GM21576 (cell line): ENCODE measurements around the gene ZCCHC24.

Experiments
- ATAC-seq: cut with Tn5 transposase; IDR thresholded peaks from one replicate; pipeline ENCODE4 v1.9.1; 2021; ENCODE audit warnings: mild to moderate bottlenecking, moderate library complexity; ENCODE audit not compliant: unreplicated experiment

The ZCCHC24 gene

DNA sequence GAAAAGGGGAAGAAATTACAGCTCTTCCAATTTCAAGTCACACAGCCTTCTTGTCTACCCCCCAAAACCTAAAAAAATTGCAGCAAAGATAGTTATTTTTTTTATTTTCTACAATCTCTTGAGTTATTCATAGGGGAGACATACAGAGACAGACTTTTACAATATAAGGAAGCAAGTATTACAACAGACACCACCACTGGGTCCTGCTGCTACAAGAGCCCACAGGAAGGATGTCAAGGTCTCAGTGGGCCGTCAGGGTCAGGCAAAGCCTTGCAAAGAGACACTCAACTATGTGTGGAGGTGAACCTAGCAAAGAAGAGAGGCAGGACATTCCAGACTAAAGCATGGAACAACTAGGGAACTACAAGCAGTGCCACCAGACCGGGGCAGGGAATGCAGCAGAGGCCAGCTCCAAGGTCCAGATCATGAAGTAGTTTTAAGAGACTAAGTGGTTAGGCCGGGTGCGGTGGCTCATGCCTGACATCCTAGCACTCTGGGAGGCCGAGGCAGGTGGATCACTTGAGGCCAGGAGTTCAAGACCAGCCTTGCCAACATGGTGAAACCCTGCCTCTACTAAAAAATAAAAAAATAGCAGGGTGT lies 28.2 kb upstream of the ZCCHC24 start:
- no peak for ATAC-seq

DNA sequence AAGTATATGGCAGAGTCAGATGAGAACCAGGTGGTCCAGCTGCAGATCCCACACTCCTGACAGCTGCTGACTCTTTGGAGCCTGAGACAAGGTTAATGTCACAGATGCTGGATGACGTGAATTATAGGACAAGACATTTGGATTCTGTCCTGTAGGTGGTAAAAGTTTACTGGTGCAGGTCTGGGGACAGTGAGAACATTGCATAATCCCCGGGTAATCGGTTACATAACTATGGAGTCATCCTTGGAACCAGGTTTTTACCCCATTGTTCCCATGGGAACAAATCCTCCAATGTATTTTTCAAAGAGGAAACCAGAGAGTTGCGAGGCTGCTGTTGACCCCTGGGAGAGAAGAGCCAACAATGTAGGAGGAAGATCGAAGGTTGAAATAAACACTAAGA lies 27.5 kb upstream of the ZCCHC24 start:
- no peak for ATAC-seq

DNA sequence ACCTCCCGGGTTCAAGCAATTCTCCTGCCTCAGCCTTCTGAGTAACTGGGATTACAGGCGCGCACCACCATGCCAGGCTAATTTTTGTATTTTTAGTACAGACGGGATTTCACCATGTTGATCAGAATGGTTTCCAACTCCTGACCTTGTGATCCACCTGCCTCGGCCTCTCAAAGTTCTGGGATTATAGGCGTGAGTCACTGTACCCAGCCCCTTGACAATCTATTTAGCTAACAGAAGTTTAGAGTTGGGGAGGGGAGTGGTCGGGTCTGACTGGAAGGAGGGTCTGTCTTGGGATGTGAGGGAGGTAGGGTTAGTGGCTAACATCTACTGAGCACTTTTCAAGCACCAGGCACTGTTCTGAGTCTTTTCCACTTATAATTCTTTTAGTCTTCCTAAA lies 27.0 kb upstream of the ZCCHC24 start:
- no peak for ATAC-seq

DNA sequence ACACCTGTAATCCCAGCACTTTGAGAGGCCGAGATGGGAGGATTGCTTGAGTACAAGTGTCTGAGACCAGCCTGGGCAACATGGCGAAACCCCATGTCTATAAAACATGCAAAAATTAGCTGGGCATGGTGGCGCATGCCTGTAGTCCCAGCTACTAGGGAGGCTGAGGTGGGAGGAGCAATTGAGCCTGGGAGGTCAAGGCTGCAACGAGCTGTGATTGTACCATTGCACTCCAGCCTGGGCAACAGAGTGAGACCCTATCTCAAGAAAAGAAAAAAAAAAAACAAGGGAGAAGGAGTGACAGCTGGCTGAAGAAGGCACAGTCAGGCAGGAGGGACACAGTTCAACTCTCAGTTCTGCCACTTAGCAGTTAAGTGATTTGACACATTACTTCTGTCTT lies 26.4 kb upstream of the ZCCHC24 start:
- ATAC-seq, result no peak

DNA sequence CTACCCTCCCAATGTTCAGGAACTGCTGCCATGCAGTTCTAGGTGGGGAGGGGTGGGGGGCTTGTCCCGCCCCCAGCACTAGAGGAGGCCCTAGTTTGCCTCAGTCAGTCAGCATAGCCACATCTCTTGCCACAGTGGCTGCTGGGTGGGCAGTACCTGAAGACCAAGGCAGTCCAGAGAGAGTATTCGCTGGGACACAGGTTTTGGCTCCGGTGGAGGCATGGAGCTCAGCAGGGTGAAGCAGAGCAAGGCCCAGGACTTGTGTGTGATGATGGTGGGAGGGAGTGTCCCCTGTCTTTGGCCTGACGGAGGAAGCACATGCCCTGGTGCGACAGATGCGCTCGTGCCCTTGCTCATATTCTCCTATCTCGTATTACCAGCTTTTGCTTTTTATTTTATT lies 24.7 kb upstream of the ZCCHC24 start:
- ATAC-seq, result no peak

DNA sequence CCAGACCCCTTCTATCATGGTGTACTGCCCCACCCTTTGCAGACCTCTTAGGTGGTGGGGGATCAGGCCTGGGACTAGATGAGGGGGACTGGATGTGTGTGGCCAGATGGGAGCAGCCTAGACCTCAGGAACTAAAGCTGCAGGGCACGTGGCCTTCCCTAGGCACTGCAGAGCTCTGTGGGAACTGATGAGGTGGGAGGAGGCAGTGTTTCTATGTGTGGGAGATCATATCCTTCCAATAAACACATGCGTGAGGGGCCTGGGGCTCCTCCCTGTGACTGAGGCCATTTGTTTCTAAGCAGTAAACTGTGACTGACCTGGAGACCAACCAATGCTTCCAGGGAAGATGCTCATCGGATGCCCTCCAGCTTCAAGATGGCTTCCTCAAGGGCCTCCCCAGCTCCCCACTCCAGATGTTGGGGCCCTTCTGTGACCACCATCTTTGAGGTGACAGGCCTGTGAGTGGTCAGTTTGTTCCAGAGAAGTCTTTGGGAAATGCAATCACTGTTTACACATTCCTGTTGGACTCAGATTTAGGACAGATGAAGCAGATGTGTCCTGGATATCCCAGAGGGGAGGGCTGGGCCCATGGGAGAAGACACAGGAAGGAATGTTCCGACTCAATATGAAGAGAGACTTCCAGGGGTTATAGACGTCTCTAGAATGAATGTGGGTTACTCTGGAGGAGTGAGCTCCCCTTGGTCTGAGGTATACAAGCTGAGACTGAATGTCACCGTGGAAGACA lies 23.6 kb upstream of the ZCCHC24 start:
- ATAC-seq, result no peak

DNA sequence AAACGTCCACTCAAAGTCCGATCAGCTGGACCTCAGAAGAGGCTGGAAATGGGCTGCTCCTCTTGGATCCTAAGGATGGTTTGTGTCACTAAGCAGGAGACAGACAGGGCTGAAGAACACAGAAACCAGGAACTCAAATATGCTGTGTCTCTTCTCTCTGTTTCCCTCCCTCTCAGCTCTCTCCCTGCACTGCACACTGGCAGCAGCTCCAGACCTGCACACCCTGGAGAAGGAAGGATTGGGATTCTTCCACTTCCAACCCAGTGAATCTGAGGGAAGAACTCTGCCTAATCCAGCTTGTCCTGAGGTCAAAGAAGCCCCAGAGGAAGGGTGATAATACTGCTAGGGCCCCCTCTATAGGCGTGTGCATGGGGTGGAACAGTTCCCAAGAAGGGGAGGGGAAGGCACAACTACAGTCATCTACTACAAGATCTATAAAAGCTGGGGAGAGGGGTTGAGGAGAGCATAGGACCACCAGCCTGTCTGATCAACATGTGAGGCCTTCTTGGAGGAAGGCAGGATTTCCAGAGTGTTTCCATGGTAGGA lies 22.7 kb upstream of the ZCCHC24 start:
- no peak for ATAC-seq

DNA sequence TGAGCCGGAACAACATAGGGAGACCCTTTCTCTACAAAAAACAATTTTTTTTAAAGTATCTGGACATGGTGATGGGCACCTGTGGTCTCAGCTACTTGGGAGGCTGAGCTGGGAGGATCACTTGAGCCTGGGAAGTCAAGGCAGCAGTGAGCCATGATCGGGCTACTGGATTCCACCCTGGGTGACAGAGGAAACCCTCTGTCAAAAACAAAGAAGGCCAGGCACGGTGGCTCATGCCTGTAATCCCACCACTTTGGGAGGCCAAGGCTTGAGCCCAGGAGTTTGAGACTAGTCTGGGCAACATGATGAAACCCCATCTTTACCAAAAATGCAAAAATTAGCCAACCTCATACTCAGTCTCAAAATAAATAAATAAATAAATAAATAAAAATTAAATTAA lies 19.9 kb upstream of the ZCCHC24 start:
- no peak for ATAC-seq

DNA sequence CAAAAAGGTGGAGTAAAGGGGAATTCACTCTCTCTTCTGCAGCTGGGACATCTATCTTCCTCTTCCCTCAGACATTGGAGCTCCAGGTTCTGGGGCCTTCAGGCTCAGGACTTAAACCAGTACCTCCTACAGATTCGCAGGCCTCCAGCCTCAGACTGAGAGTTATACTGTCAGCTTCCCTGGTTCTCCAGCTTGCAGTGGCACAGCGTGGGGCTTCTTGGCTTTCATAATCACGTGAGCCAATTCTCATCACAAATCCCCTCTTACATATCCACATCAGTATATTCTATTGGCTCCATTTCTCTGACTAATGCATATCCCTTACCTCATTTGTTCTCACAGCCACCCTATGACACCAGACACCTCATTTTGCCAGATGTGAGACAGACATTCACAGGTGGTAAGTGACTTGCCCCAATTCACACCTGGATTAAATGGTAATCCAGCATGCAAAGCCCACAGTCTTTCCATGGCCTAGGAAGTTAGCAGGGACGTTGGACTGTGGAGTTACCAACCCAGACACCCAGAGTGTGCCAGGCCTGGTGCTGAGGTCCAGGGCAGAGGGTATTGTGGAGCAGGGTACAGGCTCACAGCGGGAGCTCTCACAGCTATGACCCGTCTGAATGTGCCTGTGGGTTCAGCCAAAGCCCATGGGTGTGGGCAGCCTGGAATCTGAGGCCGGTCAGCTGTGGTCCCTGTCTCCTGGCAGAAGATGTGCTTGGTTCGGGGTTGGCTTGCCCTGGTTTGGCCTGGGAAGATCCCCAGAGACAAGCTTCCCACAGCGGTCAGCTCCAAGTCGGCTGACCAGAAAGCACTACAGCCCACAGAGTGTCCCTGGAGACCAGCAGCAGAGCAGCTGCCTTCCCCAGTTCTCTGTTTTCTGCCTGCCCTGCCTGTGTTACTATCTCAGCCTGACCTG lies 18.4 kb upstream of the ZCCHC24 start:
- ATAC-seq, result no peak

DNA sequence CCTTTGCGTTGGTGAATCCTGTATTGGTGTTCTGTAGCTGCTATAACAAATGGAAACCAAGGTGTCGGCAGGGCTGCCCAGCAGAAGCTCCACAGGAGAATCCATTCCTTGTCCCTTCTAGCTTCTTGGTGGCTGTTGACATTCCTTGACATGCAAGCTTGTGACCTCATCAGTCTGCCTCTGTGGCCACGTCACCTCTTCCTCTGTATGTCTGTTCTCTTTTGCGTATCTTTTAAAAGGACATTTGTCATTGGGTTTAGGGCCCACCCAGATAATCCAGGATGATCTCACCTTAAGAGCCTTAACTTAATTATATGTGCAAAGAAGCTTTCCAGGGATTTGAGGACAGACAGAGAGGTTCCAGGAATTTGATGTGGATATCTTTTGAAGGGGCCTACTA lies 15.3 kb upstream of the ZCCHC24 start:
- ATAC-seq, result no peak

DNA sequence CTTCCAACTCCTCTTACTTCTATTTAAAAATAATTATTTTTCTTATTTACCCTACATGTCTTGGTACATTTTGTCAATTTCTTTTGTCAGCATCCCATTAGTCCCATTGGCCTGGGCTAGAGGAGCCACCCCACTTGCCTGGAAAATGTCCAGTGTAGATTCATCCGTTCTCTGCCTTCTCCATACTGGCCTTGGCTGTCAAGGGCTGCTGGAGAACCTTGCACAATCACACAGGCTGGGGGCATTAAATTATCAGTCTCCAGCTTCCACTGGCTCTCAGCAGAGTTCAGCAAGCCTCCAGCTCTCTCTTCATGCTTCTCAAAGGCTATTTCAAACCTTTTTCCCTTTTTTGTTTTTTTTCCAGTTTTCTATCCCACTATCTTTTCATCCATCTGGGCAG lies 13.8 kb upstream of the ZCCHC24 start:
- ATAC-seq, result no peak

DNA sequence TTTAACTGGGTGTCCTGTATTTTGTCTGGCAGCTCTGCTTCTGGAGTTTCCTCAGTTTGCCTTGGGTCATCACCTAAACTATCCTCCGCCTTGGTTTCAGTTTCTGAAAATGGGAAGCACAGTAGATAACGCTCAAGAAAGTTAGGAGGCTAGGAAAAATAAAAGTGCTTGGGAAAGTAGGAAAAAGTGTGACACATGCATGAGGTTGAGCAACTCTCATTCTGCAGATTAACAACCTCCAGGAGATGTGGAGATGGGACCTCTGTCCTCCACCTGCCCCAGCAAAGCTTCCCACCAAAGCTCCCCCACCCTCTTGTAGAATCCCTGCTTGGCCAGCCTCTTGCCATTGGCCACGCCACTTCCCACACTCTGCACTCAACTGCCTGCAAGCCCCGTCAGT lies 13.1 kb upstream of the ZCCHC24 start:
- no peak for ATAC-seq

DNA sequence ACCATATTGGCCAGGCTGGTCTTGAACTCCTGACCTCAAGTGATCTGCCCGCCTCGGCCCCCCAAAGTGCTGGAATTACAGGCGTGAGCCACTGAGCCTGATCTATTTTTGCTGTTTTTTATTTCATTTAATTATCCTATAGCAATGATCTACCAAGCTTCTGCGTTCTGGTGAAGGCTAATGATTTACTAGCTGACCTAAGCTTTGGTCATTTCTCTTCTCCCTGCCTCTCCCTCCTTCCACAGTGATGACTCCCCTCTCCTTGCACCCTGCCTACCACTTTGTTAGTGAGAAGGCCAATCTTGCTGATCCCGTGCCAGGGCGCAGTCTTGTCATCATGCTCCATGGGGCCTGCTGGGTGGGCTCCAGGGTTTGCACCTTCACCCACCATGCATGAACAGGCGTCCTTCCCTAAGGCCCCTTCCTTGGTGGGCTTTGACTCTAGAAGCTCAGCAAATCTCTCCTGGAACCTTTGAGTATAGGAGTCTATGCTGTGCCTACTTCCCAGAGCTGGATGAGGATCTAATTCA lies 11.9 kb upstream of the ZCCHC24 start:
- ATAC-seq, result no peak

DNA sequence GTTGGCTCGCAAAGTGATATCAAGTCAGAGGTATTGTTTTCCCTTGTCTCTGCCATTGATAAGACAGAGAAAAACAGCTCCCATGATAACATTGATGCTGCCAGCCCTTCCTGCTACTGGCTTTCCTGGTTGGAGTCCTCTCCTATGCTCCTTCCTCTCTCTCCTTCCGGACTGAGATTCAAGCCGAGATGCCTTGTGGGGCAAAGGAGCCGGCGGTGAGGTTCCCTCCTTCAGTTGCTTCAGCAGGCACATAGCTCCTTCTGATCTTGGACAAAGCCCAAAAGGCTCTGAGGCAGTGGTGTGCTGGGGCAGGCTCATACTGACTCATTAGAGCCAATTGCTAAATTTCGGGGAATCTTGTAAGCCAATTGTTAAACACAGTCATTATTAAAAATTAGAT lies 8.8 kb upstream of the ZCCHC24 start:
- no peak for ATAC-seq

DNA sequence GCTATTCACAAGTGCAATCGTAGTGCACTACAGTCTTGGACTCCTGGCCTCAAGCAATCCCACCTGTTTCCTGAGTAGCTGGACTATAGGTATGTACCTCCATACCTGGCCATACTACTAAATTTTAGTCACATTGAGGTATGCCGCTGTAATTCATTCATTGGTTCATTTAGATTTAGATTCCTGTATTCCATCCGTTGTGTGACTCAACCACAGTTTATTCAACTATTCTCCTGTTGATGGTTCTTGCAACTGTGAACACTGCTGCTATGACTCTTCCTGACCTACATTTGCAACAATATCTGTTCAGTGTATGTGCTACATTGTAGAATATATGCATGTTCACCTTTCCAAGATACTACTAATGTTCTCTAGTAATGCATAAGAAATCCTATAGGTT lies 8.0 kb upstream of the ZCCHC24 start:
- ATAC-seq, result no peak

DNA sequence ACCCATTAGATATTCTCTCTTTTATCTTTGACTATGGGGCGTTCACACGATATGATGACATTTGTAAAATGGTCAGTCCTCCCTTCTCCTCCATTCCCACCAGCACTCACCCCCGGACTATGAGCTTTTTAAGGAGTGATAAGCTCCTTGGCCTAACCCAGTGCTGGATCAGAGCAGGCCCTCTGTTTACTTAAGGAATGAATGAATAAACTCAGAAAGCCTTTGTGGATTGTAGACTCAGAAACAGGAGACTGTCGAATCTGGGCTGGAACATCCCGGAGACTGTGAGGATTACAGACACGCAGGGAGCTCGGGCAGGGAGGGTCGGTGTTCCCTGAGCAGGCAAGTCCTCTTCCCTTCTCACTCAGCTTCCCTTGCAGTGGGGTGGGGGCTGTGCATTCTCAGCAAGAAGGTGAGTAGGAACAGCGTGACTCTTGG lies 6.8 kb upstream of the ZCCHC24 start:
- ATAC-seq, result no peak

DNA sequence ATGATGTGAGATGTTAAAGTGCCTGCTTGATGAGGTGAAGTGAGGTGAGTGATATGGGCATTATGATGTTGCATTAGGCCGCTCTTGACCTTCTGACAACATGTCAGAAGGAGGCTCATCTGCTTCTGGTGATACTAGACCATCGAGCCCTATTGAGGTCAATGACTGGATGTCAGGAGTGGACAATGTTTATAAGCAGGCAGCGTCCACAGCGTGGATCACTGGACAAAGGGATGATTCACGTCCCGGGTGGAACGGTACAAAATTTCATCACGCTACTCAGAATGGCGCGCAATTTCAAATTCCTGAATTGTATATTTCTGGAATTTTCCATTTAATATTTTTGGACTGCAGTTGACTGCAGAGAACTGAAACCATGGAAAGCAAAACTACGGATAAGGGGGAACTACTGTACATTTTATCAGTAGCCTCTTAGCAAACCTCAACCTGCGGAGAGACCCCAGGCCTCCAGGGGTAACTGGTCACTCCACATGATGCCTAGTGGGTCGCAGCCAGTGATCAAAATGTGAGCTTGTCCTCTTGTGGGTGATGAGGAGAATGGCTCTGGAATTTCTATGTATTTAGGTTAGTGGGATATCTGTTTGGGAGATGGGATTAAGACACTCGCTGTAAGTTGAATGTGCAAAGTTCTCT lies 5.7 kb upstream of the ZCCHC24 start:
- ATAC-seq, result no peak

DNA sequence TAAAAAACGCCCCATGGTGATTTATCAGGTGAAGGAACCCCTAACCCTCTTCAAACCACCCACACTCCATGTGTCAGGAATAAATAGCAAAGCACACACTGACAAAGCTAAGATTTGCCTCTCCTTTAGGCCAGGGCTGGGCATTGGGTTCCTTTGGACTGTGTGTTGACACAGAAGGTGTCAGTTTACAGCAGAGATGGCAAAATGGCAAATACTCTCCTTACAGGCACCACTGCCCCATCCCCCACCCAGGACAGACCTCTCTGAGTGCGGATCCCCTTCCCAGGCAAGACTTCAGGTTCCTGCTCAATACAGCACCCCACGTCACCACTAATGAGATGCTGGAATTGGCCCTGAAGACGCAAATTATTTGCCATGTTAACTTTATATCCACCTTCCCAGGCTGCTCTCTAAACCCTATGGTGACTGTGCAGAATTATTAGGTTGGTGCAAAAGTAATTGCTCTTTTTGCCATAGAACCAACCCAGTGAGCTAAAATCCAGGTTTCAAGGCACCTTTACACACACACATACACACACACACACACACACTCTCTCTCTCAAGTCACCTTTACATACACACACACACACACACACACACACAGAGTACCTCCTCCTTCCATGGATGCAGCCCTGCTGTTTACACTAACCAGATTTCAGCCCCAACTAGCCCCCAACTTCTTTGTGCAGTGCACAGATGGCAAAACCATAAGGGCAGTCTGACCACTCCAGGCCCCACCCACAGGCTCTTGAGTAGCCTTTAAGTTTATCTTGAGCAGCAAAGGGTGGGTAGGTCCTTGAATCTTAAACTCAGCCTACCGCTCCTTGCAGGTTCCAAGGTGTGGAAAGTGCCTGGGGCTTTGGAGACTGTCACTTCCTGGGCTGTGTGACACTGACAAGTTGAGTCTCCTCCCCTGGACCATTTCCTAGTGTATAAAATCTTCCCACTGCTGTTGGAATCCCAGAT lies 4.0 kb upstream of the ZCCHC24 start:
- ATAC-seq, result no peak

DNA sequence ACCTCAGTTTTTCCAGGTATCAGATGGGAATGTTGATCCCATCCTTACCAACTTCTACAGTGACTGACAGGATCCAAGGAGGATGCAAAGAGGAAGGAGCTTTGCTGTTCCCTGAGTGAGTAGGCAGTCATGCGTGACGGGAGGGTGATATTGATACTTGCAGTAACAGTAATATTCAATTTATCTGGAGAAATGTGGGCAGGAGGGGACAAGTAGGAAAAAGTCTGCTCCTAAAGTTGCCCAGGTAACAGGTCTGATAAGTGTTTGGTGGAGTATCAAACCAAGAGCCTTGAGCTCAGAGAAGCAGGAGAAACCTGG lies 3.3 kb upstream of the ZCCHC24 start:
- ATAC-seq, result no peak
